GM12864 (cell line): ENCODE measurements around the gene CDKAL1.
A peak's percentile ranks its signal among the peaks of the same experiment; 100 is the strongest.
"Not testable (repeated sequence)": the region's sequence is repeated elsewhere in the genome, so short reads cannot be mapped to it uniquely, and the experiment has no call there.

Source experiments
- DNase-seq: peaks from one replicate; pipeline ENCODE4 v3.0.0-alpha.2; 2011; ENCODE audit warnings: low read depth
- H3K4me3 ChIP-seq: 2 replicates; pipeline ENCODE4 v1.5.1; 2011; ENCODE audit warnings: mild to moderate bottlenecking, low read depth, low read length, control low read depth
- CTCF ChIP-seq: IDR thresholded peaks from 2 replicates; pipeline ENCODE4 v1.5.1; 2011; ENCODE audit warnings: low read depth, mild to moderate bottlenecking, moderate library complexity, low read length, control low read depth, inconsistent platforms; ENCODE audit errors: missing control alignments

The CDKAL1 gene

GRCh38 chr6:20538131-20538662 is 3.9 kb downstream of the CDKAL1 start:
- TF ChIP-seq CTCF = no peak
- H3K4me3 ChIP-seq = no peak overlapping the region
- no peak for DNase-seq

- no peak for TF ChIP-seq CTCF
- no peak for DNase-seq
- no peak overlapping the region for H3K4me3 ChIP-seq
Observed at GRCh38 chr6:20538907-20539306, 4.7 kb downstream of the CDKAL1 start.

GRCh38 chr6:20539387-20539786 is 5.1 kb downstream of the CDKAL1 start:
- no peak for DNase-seq
- no peak overlapping the region for H3K4me3 ChIP-seq
- TF ChIP-seq CTCF = no peak

GRCh38 chr6:20540683-20541082 is 6.4 kb downstream of the CDKAL1 start:
- no peak for TF ChIP-seq CTCF
- no peak overlapping the region for H3K4me3 ChIP-seq
- DNase-seq = no peak

- no peak for DNase-seq
- TF ChIP-seq CTCF = no peak
- no peak overlapping the region for H3K4me3 ChIP-seq
Observed at GRCh38 chr6:20541382-20541781, 7.1 kb downstream of the CDKAL1 start.

- TF ChIP-seq CTCF = no peak
- DNase-seq = peak; percentile 70
- H3K4me3 ChIP-seq = no peak overlapping the region
Observed at GRCh38 chr6:20542927-20543602, 8.8 kb downstream of the CDKAL1 start.

GRCh38 chr6:20548264-20548663 is 14.0 kb downstream of the CDKAL1 start:
- no peak overlapping the region for H3K4me3 ChIP-seq
- no peak for DNase-seq
- TF ChIP-seq CTCF = no peak

GRCh38 chr6:20549398-20549797 is 15.1 kb downstream of the CDKAL1 start:
- not testable (repeated sequence) for DNase-seq, H3K4me3 ChIP-seq
